ENCODE data around the gene KCNJ5.

GRCh38 chr11:128961645-128962044 lies 70.5 kb downstream of the KCNJ5 start:
- no peak for TF ChIP-seq POLR2A (IDR thresholded peaks at IDR 0.05)
- TF ChIP-seq CTCF (IDR thresholded peaks at IDR 0.05): no peak
